GM18868 (cell line): ENCODE results near the gene IGSF11.
"Not testable (repeated sequence)": the region's sequence is repeated elsewhere in the genome, so short reads cannot be mapped to it uniquely, and the experiment has no call there.

Experiments
- ATAC-seq: cut with Tn5 transposase; IDR thresholded peaks from one replicate; pipeline ENCODE4 v1.9.1; 2021; ENCODE audit warnings: mild to moderate bottlenecking, moderate library complexity; ENCODE audit not compliant: unreplicated experiment

IGSF11 gene

GRCh38 chr3:118990823-118991560 is 43.7 kb downstream of the IGSF11 start:
- no peak for ATAC-seq

- ATAC-seq: no peak
Observed at GRCh38 chr3:118988198-118989130, 46.2 kb downstream of the IGSF11 start.

GRCh38 chr3:118987477-118987876 is 47.2 kb downstream of the IGSF11 start:
- no peak for ATAC-seq

GRCh38 chr3:118986734-118987133 is 47.9 kb downstream of the IGSF11 start:
- no peak for ATAC-seq

- no peak for ATAC-seq
Observed at GRCh38 chr3:118984699-118985098, 49.9 kb downstream of the IGSF11 start.

- ATAC-seq: no peak
Observed at GRCh38 chr3:118981494-118982134, 53.0 kb downstream of the IGSF11 start.

- no peak for ATAC-seq
Observed at GRCh38 chr3:118980832-118981231, 53.8 kb downstream of the IGSF11 start.

GRCh38 chr3:118978393-118978758 is 56.3 kb downstream of the IGSF11 start:
- no peak for ATAC-seq

- no peak for ATAC-seq
Observed at GRCh38 chr3:118977671-118978392, 56.8 kb downstream of the IGSF11 start.

- ATAC-seq: no peak
Observed at GRCh38 chr3:118977118-118977517, 57.5 kb downstream of the IGSF11 start.

- ATAC-seq: not testable (repeated sequence)
Observed at GRCh38 chr3:118975476-118975875, 59.2 kb downstream of the IGSF11 start.

- no peak for ATAC-seq
Observed at GRCh38 chr3:118974356-118975097, 60.1 kb downstream of the IGSF11 start.

- no peak for ATAC-seq
Observed at GRCh38 chr3:118973050-118973449, 61.6 kb downstream of the IGSF11 start.

- no peak for ATAC-seq
Observed at GRCh38 chr3:118970819-118971218, 63.8 kb downstream of the IGSF11 start.

- ATAC-seq: no peak
Observed at GRCh38 chr3:118968640-118969039, 66.0 kb downstream of the IGSF11 start.

- ATAC-seq: no peak
Observed at GRCh38 chr3:118968111-118968510, 66.5 kb downstream of the IGSF11 start.

GRCh38 chr3:118966700-118967099 is 67.9 kb downstream of the IGSF11 start:
- no peak for ATAC-seq

- ATAC-seq: no peak
Observed at GRCh38 chr3:118963711-118964110, 70.9 kb downstream of the IGSF11 start.

GRCh38 chr3:118960876-118961450 is 73.7 kb downstream of the IGSF11 start:
- no peak for ATAC-seq
